Sigmoid colon (tissue), 4 donors: Measurements from ENCODE around the gene PRRG4.
A peak's percentile ranks its signal among the peaks of the same experiment; 100 is the strongest.

Experiments
- CTCF ChIP-seq, 4 experiments: fragments of 450-650 bp in 3 of 4; fragments of 200-600 bp in 1 of 4; IDR thresholded peaks; one replicate each; pipeline ENCODE4 v1.5.1; 2016 to 2019; ENCODE audit warnings: antibody characterized with exemption in 4 of 4, mild to moderate bottlenecking in 3 of 4, moderate library complexity in 2 of 4
- EP300 ChIP-seq, 4 donors: sonication (generic); formaldehyde crosslinking; IDR thresholded peaks; one replicate each; pipeline ENCODE4 v1.6.1; 2017; ENCODE audit warnings: antibody characterized with exemption in 4 of 4
- POLR2A ChIP-seq, 2 donors: fragments of 450-650 bp; IDR thresholded peaks; one replicate each; pipeline ENCODE4 v1.6.1; 2016; ENCODE audit warnings: antibody characterized with exemption in 2 of 2, mild to moderate bottlenecking in 2 of 2, moderate library complexity in 2 of 2
- POLR2AphosphoS5 ChIP-seq, 4 donors: sonication (generic); formaldehyde crosslinking; IDR thresholded peaks; one replicate each; pipeline ENCODE4 v1.6.1; 2017; ENCODE audit warnings: antibody characterized with exemption in 4 of 4

DNA sequence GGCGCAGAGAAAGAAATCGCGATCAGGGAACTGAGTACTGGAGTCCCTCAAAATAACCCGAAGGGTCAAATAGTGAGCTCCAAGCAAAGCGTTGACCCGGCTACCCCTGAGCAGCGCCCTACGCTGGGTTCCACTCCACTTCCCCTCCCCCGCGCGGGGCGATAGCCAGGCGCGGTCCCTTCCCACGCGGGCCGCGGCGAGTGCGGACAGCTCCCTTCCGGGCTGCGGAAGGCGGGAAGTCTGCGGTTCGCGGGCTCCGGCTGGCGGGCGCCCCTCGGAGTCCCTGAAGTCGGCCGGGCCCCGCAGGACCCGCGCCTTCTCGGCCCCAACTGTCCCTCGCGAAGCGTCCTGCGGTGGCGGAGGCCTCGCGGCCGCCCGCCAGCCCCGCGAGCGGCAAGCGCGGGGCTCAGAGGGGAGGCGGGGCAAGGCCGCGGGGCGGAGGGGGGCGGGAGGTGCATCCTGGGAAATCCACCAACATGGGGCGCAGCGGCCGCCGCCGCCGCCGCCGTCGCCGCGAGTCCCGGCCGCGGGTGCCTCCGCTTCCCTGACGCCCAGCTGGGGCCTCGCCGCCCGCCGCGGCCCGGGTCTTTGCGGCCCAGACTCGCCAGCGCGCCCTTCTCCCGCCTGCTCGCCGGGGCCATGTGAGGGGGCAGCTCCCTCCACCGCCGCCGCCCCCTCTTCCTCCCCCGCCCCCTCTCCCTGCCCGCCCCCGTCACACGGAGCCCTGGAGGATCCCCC, 62.8 kb downstream of the PRRG4 start, which contains the start of gene QSER1:
- TF ChIP-seq CTCF (IDR thresholded peaks at IDR 0.05) = no peak
- TF ChIP-seq EP300 (IDR thresholded peaks at IDR 0.05) = no peak
- TF ChIP-seq POLR2AphosphoS5 (IDR thresholded peaks at IDR 0.05) = peak; percentile 55 to 88 (median 72)
- TF ChIP-seq POLR2A (IDR thresholded peaks at IDR 0.05) = peak in 1 of 2 donors; percentile 44
